Measurements from ENCODE around the gene MGAT3. TPM values are rescaled to one million over a fixed set of nuclear protein-coding genes. Genes with fewer than 3 reads are reported as not detected.

Gene MGAT3
- total RNA-seq, 2 experiments from 2014 or later: 0.90 to 1.9 TPM

DNA sequence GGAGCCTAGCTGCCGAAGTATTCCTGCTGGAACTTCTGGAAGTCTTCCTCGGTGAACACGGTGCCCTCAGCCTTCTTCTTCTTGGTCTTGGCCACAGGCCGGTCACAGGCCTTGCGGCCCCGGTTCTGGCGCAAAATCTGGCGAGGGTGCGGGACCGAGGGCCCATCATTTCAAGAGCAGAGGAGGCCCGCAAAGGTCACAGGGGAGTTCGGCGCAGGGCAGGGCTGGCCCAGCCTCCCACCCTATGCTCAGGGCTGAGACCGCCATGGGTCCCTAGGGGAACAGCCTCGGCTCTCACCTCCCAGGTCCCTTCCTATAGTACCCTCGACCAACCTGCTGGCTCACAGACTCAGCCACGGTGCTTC is 72.7 kb downstream of the MGAT3 start:
- no peak for DNase-seq
- Mint-ChIP-seq H3K9me3 (no peaks in the 10 kb centered on the region), H3K27me3 (no peaks in the 10 kb centered on the region), H3K4me3 (peak overlapping the region; percentile 69), H3K27ac (peak overlapping the region; percentile 55), H3K36me3 (ENCODE audit: low read depth) (peaks cover 52% of the 10 kb centered on the region), H3K4me1 (ENCODE audit: low read depth) (peaks cover 71% of the 10 kb centered on the region)
- intact Hi-C loops (cut with micrococcal nuclease): no loop called here
- peak; percentile 74 for TF ChIP-seq CTCF (IDR thresholded peaks at IDR 0.05)
- ChIA-PET POLR2A (interaction anchor here (1.2 to 13.6 kb wide), 8 partner anchors 15 to 391 kb away, joined by 3 to 234 read pairs (median 11); partner anchors contain the start of genes ATF4, MIEF1 and RPL3), CTCF (interaction anchor here (0.7 to 11.1 kb wide), 37 partner anchors 9 to 648 kb away, joined by 3 to 323 read pairs (median 5); partner anchors contain the start of genes ATF4, MIEF1, TAB1 and TNRC6B)
- ATAC-seq: no peak

- Mint-ChIP-seq H3K27me3 (no peaks in the 10 kb centered on the region), H3K4me3 (peak overlapping the region; percentile 69), H3K4me1 (ENCODE audit: low read depth) (peaks cover 66% of the 10 kb centered on the region), H3K9me3 (no peaks in the 10 kb centered on the region), H3K36me3 (ENCODE audit: low read depth) (peaks cover 46% of the 10 kb centered on the region), H3K27ac (peak overlapping the region; percentile 55)
- CTCF ChIA-PET: interaction anchor here (0.8 to 11.1 kb wide), 13 partner anchors 10 to 513 kb away, joined by 3 to 323 read pairs (median 6); partner anchors contain the start of genes ATF4 and MIEF1
- intact Hi-C loops (cut with micrococcal nuclease): loop anchor here (5.0 kb wide), 2 partner anchors 33 to 382 kb away; no protein-coding TSS in a partner anchor
- ATAC-seq (no peak), DNase-seq (no peak)
- TF ChIP-seq CTCF (IDR thresholded peaks at IDR 0.05): no peak
- POLR2A ChIA-PET: interaction anchor here (1.2 to 13.6 kb wide), 8 partner anchors 15 to 391 kb away, joined by 3 to 234 read pairs (median 8); partner anchors contain the start of genes ATF4, MIEF1 and RPL3
Measured at GRCh38 chr22:39530116-39530515, 73.3 kb downstream of the MGAT3 start.

DNA sequence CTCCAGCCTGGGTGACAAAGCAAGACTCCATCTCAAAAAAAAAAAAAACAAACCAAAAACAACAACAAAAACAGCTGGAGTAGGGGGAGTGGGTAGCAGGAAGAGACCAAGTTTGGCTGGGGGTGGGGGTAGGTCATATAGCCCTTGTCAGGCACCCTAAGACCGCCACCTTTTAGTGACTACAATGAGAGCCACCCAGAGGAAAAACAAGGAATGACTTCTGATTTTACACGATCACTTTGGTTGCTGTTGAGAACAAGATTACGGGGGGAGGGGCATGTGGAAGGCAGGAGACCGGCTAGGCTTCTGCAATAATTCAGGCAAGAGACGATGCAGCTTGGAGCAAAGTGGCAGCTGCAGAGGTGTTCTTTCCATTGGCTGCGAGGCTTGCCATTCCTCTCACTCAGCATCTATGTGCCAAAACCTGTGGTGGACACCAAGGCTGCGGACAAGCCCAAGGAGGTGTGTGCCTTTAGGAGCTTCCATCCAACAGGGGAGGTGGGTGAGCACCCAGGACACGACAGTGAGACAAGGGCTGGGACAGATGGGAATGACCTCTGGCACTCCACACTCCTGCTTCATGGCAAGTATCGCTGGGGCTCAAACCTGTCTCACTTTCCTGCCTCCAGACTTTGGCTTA is 74.0 kb downstream of the MGAT3 start:
- intact Hi-C loops (cut with micrococcal nuclease): loop anchor here (5.0 kb wide), 2 partner anchors 34 to 381 kb away; no protein-coding TSS in a partner anchor
- ATAC-seq: no peak
- Mint-ChIP-seq H3K36me3 (ENCODE audit: low read depth) (peaks cover 42% of the 10 kb centered on the region), H3K4me1 (ENCODE audit: low read depth) (peaks cover 60% of the 10 kb centered on the region), H3K27me3 (no peaks in the 10 kb centered on the region), H3K27ac (peak overlapping the region; percentile 55), H3K4me3 (peak overlapping the region; percentile 86), H3K9me3 (no peaks in the 10 kb centered on the region)
- DNase-seq: peak; percentile 48
- POLR2A ChIA-PET: interaction anchor here (0.7 to 13.6 kb wide), 8 partner anchors 16 to 309 kb away, joined by 3 to 234 read pairs (median 8); partner anchors contain the start of genes ATF4, MIEF1 and RPL3
- CTCF ChIA-PET: interaction anchor here (0.8 to 11.1 kb wide), 11 partner anchors 8 to 509 kb away, joined by 3 to 323 read pairs (median 6); partner anchors contain the start of genes ATF4 and MIEF1
- TF ChIP-seq CTCF (IDR thresholded peaks at IDR 0.05): peak; percentile 23

- Mint-ChIP-seq H3K4me3 (peak within 1 kb of the TSS; percentile 86), H3K27me3 (no peaks in the 10 kb centered on the region), H3K4me1 (ENCODE audit: low read depth) (peaks cover 49% of the 10 kb centered on the region), H3K36me3 (ENCODE audit: low read depth) (peaks cover 37% of the 10 kb centered on the region), H3K27ac (peak within 1 kb of the TSS; percentile 93), H3K9me3 (no peaks in the 10 kb centered on the region)
- ChIA-PET CTCF (interaction anchor here (1.3 to 11.1 kb wide), 3 partner anchors 10 to 36 kb away, joined by 6 to 323 read pairs (median 9); partner anchors contain the start of gene MIEF1), POLR2A (interaction anchor here (0.6 to 13.6 kb wide), 6 partner anchors 18 to 826 kb away, joined by 3 to 234 read pairs (median 3); partner anchors contain the start of gene ATF4)
- DNase-seq (peak; percentile 100), ATAC-seq (peak; percentile 90)
- no peak for TF ChIP-seq CTCF (IDR thresholded peaks at IDR 0.05)
- intact Hi-C loops (cut with micrococcal nuclease): loop anchor here (5.0 kb wide), 2 partner anchors 35 to 380 kb away; no protein-coding TSS in a partner anchor
Measured at GRCh38 chr22:39532215-39533073, 75.6 kb downstream of the MGAT3 start, which contains the start of gene RPS19BP1. RPS19BP1 (minus strand) TSS chr22:39532748; CDS start chr22:39532738, 10 bp downstream.

Data from activated CD8-positive, alpha-beta T cell treated with anti-CD3 and anti-CD28 coated beads for 36 hours (primary cell).